Left lung (tissue), 10 donors: ENCODE data around the gene PTGR1. TPM values are rescaled to one million over a fixed set of nuclear protein-coding genes. Genes with fewer than 3 reads are reported as not detected.

ENCODE experiments used
- ATAC-seq: fragments of 200-7000 bp; cut with Tn5 transposase; one replicate; pipeline ENCODE4 v1.9.1; 2020; ENCODE audit warnings: moderate library complexity
- DNase-seq, 4 donors: peaks; one replicate each; pipeline ENCODE4 v3.0.0-alpha.2; 2013 to 2020
- H3K27ac ChIP-seq, 2 donors: fragments of 200-600 bp; sonication (generic) in 1 of 2; one replicate each; pipeline versions ENCODE4 v1.5.0 to v1.8.0; 2020 to 2021
- H3K27me3 ChIP-seq, 2 donors: fragments of 200-600 bp; sonication (generic) in 1 of 2; one replicate each; pipeline versions ENCODE4 v1.5.0 to v1.8.0; 2020 to 2021
- H3K36me3 ChIP-seq, 2 donors: fragments of 200-600 bp; sonication (generic) in 1 of 2; one replicate each; pipeline versions ENCODE4 v1.5.0 to v1.8.0; 2020 to 2021
- H3K4me1 ChIP-seq, 2 donors: fragments of 200-600 bp; one replicate each; pipeline ENCODE4 v1.8.0; 2021
- H3K4me3 ChIP-seq, 2 donors: fragments of 200-600 bp; sonication (generic) in 1 of 2; one replicate each; pipeline versions ENCODE4 v1.5.0 to v1.8.0; 2020 to 2021; ENCODE audit warnings: mild to moderate bottlenecking in 1 of 2
- H3K9me3 ChIP-seq, 2 donors: fragments of 200-600 bp; sonication (generic) in 1 of 2; one replicate each; pipeline versions ENCODE4 v1.5.0 to v1.8.0; 2020 to 2021
- CTCF ChIP-seq, 2 donors: fragments of 200-600 bp; sonication (generic) in 1 of 2; IDR thresholded peaks; one replicate each; pipeline versions ENCODE4 v1.5.0 to v1.8.0; 2021; ENCODE audit warnings: antibody characterized with exemption in 2 of 2
- intact Hi-C, 2 donors: fragments of 100-400 bp; cut with DNase I; formaldehyde crosslinking; loops; one replicate each; pipeline versions ENCODE4 v1.11.2 to v1.14.2; 2022
- polyA plus RNA-seq, 6 donors: library from polyadenylated mRNA; unstranded; fragments of 120-200 nt; gene quantifications; one replicate each; pipeline ENCODE4 v1.2.1, GENCODE V29; 2013; ENCODE audit not compliant: insufficient read length in 6 of 6
- total RNA-seq, 2 donors: library from RNA; stranded (reverse); fragmentation: NEBNext Ultra II Directional; extraction: Animal tissue kit (Norgen Biotek cat#: 25700); gene quantifications; one replicate each; pipeline ENCODE4 v1.2.1, GENCODE V29; 2021
- donor health status: DM: no; HTN: yes; CAD: no.
- donor health status: DM: no; HTN: no; CAD: no.

PTGR1 gene
- total and polyA plus RNA-seq, 8 donors: 51.5 to 102 (median 76.9) TPM

- Histone ChIP-seq H3K4me3 (no peak overlapping the region), H3K9me3 (no peaks in the 10 kb centered on the region), H3K27me3 (peaks cover 0 to 14% of the 10 kb centered on the region in 2 donors), H3K27ac (no peak overlapping the region), H3K4me1 (peaks cover 0 to 9% of the 10 kb centered on the region in 2 donors), H3K36me3 (no peaks in the 10 kb centered on the region)
- intact Hi-C loops: no loop called here
- no peak for ATAC-seq
- no peak for TF ChIP-seq CTCF (IDR thresholded peaks at IDR 0.05)
- no peak for DNase-seq
Measured at GRCh38 chr9:111604054-111604615, 4.7 kb upstream of the PTGR1 start.

GRCh38 chr9:111603041-111603440, 3.6 kb upstream of the PTGR1 start:
- Histone ChIP-seq H3K9me3 (no peaks in the 10 kb centered on the region), H3K27me3 (peaks cover 0 to 14% of the 10 kb centered on the region in 2 donors), H3K4me3 (no peak overlapping the region), H3K36me3 (no peaks in the 10 kb centered on the region), H3K27ac (no peak overlapping the region), H3K4me1 (peaks cover 0 to 13% of the 10 kb centered on the region in 2 donors)
- intact Hi-C loops: no loop called here
- DNase-seq (no peak), ATAC-seq (no peak)
- TF ChIP-seq CTCF (IDR thresholded peaks at IDR 0.05): no peak

GRCh38 chr9:111601237-111602018, 2.0 kb upstream of the PTGR1 start:
- Histone ChIP-seq H3K4me1 (peaks cover 0 to 22% of the 10 kb centered on the region in 2 donors), H3K4me3 (no peak overlapping the region), H3K9me3 (no peaks in the 10 kb centered on the region), H3K27me3 (peaks cover 0 to 8% of the 10 kb centered on the region in 2 donors), H3K36me3 (peaks cover 0 to 6% of the 10 kb centered on the region in 2 donors), H3K27ac (peak overlapping the region in 1 of 2 donors; percentile 23)
- DNase-seq: no peak
- TF ChIP-seq CTCF (IDR thresholded peaks at IDR 0.05): no peak
- intact Hi-C loops: no loop called here
- ATAC-seq: no peak

GRCh38 chr9:111599955-111600343, 502 bp upstream of the PTGR1 start:
- H3K4me1 ChIP-seq: peaks cover 0 to 22% of the 10 kb centered on the region in 2 donors
- peak overlapping the region; percentile 61 to 73 for H3K4me3 ChIP-seq
- peaks cover 0 to 8% of the 10 kb centered on the region in 2 donors for H3K27me3 ChIP-seq
- intact Hi-C loops: no loop called here
- ATAC-seq (peak; percentile 1), DNase-seq (no peak)
- TF ChIP-seq CTCF (IDR thresholded peaks at IDR 0.05): no peak
- H3K36me3 ChIP-seq: peaks cover 0 to 20% of the 10 kb centered on the region in 2 donors
- no peaks in the 10 kb centered on the region for H3K9me3 ChIP-seq
- peak overlapping the region; percentile 82 to 94 for H3K27ac ChIP-seq

GRCh38 chr9:111598733-111599091, 735 bp downstream of the PTGR1 start:
- Histone ChIP-seq H3K27ac (peak overlapping the region; percentile 82 to 94), H3K27me3 (peaks cover 0 to 8% of the 10 kb centered on the region in 2 donors), H3K4me1 (peaks cover 0 to 22% of the 10 kb centered on the region in 2 donors), H3K9me3 (no peaks in the 10 kb centered on the region), H3K36me3 (peaks cover 0 to 32% of the 10 kb centered on the region in 2 donors), H3K4me3 (peak overlapping the region; percentile 61 to 73)
- no peak for TF ChIP-seq CTCF (IDR thresholded peaks at IDR 0.05)
- peak; percentile 47 for ATAC-seq
- peak in 3 of 4 donors; percentile 34 to 57 (median 49) for DNase-seq
- intact Hi-C loops: no loop called here
